GM12878 (cell line): ENCODE measurements around the gene DCAF11. TPM values are rescaled to one million over a fixed set of nuclear protein-coding genes. Genes with fewer than 3 reads are reported as not detected.
A peak's percentile ranks its signal among the peaks of the same experiment; 100 is the strongest.

Experiments
- CBFB ChIP-seq: IDR thresholded peaks from 2 replicates; pipeline ENCODE4 v1.6.1; 2016; ENCODE audit warnings: antibody characterized with exemption, low read depth
- EGR1 ChIP-seq, 2 experiments: IDR thresholded peaks; 1 replicate in 1 of 2; 2 replicates in 1 of 2; pipeline ENCODE4 v1.6.1; 2011 to 2012; ENCODE audit warnings: low read depth in 2 of 2, low read length in 2 of 2, borderline replicate concordance in 1 of 2, mild to moderate bottlenecking in 1 of 2, moderate library complexity in 1 of 2
- MAX ChIP-seq: IDR thresholded peaks from 2 replicates; pipeline ENCODE4 v1.6.1; 2012; ENCODE audit warnings: low read depth, low read length, improper control_type of control experiment
- NFYA ChIP-seq: IDR thresholded peaks from 2 replicates; pipeline ENCODE4 v1.6.1; 2011; ENCODE audit warnings: low read depth, mild to moderate bottlenecking, low read length, improper control_type of control experiment, borderline replicate concordance
- POLR2A ChIP-seq: IDR thresholded peaks from 2 replicates; pipeline ENCODE4 v1.6.1; 2011; ENCODE audit warnings: low read depth, mild to moderate bottlenecking, low read length
- POU2F2 ChIP-seq: IDR thresholded peaks from 3 replicates; pipeline ENCODE4 v1.6.1; 2011; ENCODE audit warnings: low read depth, mild to moderate bottlenecking, low read length, borderline replicate concordance
- SIN3A ChIP-seq: IDR thresholded peaks from 2 replicates; pipeline ENCODE4 v1.6.1; 2012; ENCODE audit warnings: low read depth, low read length, improper control_type of control experiment
- SMAD1 ChIP-seq: fragments of 450-650 bp; IDR thresholded peaks from 2 replicates; pipeline ENCODE4 v1.6.1; 2018; ENCODE audit warnings: mild to moderate bottlenecking, low read depth; ENCODE audit not compliant: partially characterized antibody
- SMAD5 ChIP-seq: IDR thresholded peaks from 2 replicates; pipeline ENCODE4 v1.6.1; 2016; ENCODE audit warnings: antibody characterized with exemption, low read depth
- SMARCA5 ChIP-seq: fragments of 450-650 bp; IDR thresholded peaks from 2 replicates; pipeline ENCODE4 v1.6.1; 2017; ENCODE audit warnings: mild to moderate bottlenecking
- SP1 ChIP-seq: IDR thresholded peaks from one replicate; pipeline ENCODE4 v1.6.1; 2011; ENCODE audit warnings: low read depth, low read length
- ZNF687 ChIP-seq: fragments of 450-650 bp; IDR thresholded peaks from 2 replicates; pipeline ENCODE4 v1.6.1; 2017; ENCODE audit warnings: mild to moderate bottlenecking, moderate library complexity
- polyA plus RNA-seq, 11 experiments: library from polyadenylated mRNA; depleted of rRNA in 4 of 11; unstranded in 6 of 11; stranded (reverse) in 5 of 11; fragments of >200 nt; fragmentation: Nextera tagmentation in 4 of 11; fragmentation: Illumina TruSeq in 1 of 11; extraction: Ambion mirVana in 4 of 11; extraction: Trizol in 1 of 11; gene quantifications; 1 replicate in 1 of 11; 2 replicates in 10 of 11; pipeline versions ENCODE4 v1.2.1 to v1.2.3, GENCODE V29; 2011 to 2016; ENCODE audit warnings: inconsistent platforms in 2 of 11, missing spikeins in 2 of 11, low read depth in 1 of 11
- total RNA-seq, 4 experiments: library from RNA; depleted of rRNA in 3 of 4; stranded (reverse); fragments of >200 nt in 3 of 4; fragmentation: Illumina TruSeq in 1 of 4; extraction: Trizol in 1 of 4; gene quantifications; 2 replicates each; pipeline versions ENCODE4 v1.2.1 to v1.2.3, GENCODE V29; 2013 to 2021

The DCAF11 gene
- total and polyA plus RNA-seq, 10 of the 15 experiments (the other 5 are each of a cell fraction or from before 2014, with no cell fraction given): 13.4 to 91.2 (median 68.7) TPM

- TF ChIP-seq NFYA: no peak
- no peak for TF ChIP-seq SMAD1
- peak; percentile 73; the same call in 1 of the 2 replicates for TF ChIP-seq SMARCA5
- peak; percentile 82 for TF ChIP-seq POLR2A
- TF ChIP-seq ZNF687: peak; percentile 27; the same call in 1 of the 2 replicates
- TF ChIP-seq SP1: peak; percentile 42
- TF ChIP-seq POU2F2: 0 out of 3 replicates have a peak, but pooled peaks have one; percentile 19
- peak; percentile 77 for TF ChIP-seq MAX
- peak; percentile 21; the same call in 1 of the 2 replicates for TF ChIP-seq SMAD5
- peak in 1 of 2 experiments; percentile 5; a peak in 1 of 3 replicates for TF ChIP-seq EGR1 (IDR thresholded peaks at IDR 0.05; ENCODE audit: borderline replicate concordance in 1 of 2, low read depth in 2 of 2, low read length in 2 of 2)
- peak; percentile 32; the same call in 1 of the 2 replicates for TF ChIP-seq CBFB
- peak; percentile 80 for TF ChIP-seq SIN3A
- TF ChIP-seq, all 136 proteins: peak for 25
Observed at GRCh38 chr14:24146453-24146977, 31.9 kb downstream of the DCAF11 start, which contains the start of gene PSME2 (continued).
